CD14-positive monocyte (primary cell): ENCODE measurements around the gene CCL5. TPM values are rescaled to one million over a fixed set of nuclear protein-coding genes. Genes with fewer than 3 reads are reported as not detected.

Experiments
- DNase-seq, 3 donors: peaks; one replicate each; pipeline ENCODE4 v3.0.0-alpha.2; 2011 to 2022
- H2AFZ ChIP-seq: 2 replicates; pipeline ENCODE4 v1.6.0; 2012; ENCODE audit warnings: mild to moderate bottlenecking, low read depth, low read length, inconsistent platforms; ENCODE audit not compliant: insufficient read depth, poor library complexity, severe bottlenecking
- H3K27ac ChIP-seq, 2 donors: 1 replicate in 1 of 2; 2 replicates in 1 of 2; pipeline ENCODE4 v1.5.1; 2012 to 2013; ENCODE audit warnings: low read length in 2 of 2, control low read depth in 1 of 2, inconsistent platforms in 1 of 2, low read depth in 1 of 2, mild to moderate bottlenecking in 1 of 2
- H3K27me3 ChIP-seq, 2 donors: one replicate each; pipeline versions ENCODE4 v1.6.0 to v1.6.1; 2011 to 2013; ENCODE audit warnings: low read length in 2 of 2; ENCODE audit not compliant: control insufficient read depth in 2 of 2, insufficient read depth in 2 of 2
- H3K36me3 ChIP-seq, 2 donors: replicated peaks in 1 of 2; 1 replicate in 1 of 2; 2 replicates in 1 of 2; pipeline versions ENCODE4 v1.5.1 to v1.6.1; 2012 to 2013; ENCODE audit warnings: low read length in 2 of 2, control low read depth in 1 of 2, inconsistent platforms in 1 of 2, mild to moderate bottlenecking in 1 of 2; ENCODE audit not compliant: insufficient read depth in 2 of 2, control insufficient read depth in 1 of 2
- H3K4me1 ChIP-seq, 2 donors: 1 replicate in 1 of 2; 2 replicates in 1 of 2; pipeline versions ENCODE4 v1.5.1 to v1.6.1; 2012 to 2013; ENCODE audit warnings: low read length in 2 of 2, control low read depth in 1 of 2, inconsistent platforms in 1 of 2, mild to moderate bottlenecking in 1 of 2, moderate library complexity in 1 of 2; ENCODE audit not compliant: insufficient read depth in 2 of 2, control insufficient read depth in 1 of 2
- H3K4me2 ChIP-seq: replicated peaks from 2 replicates; pipeline ENCODE3; 2012; ENCODE audit warnings: low read length, moderate library complexity, mild to moderate bottlenecking; ENCODE audit not compliant: poor library complexity, severe bottlenecking; ENCODE audit errors: extremely low read depth
- H3K4me3 ChIP-seq, 3 experiments: fragments of 200-600 bp in 1 of 3; sonication (generic) in 1 of 3; replicated peaks in 1 of 3; 1 replicate in 2 of 3; 2 replicates in 1 of 3; pipeline ENCODE4 v1.5.1; 2011 to 2013; ENCODE audit warnings: low read length in 3 of 3, mild to moderate bottlenecking in 3 of 3, control low read depth in 2 of 3, low read depth in 2 of 3, inconsistent platforms in 1 of 3, moderate library complexity in 1 of 3
- H3K79me2 ChIP-seq: 2 replicates; pipeline ENCODE4 v1.6.0; 2012; ENCODE audit warnings: mild to moderate bottlenecking, control low read depth, inconsistent platforms, low read length, moderate library complexity; ENCODE audit not compliant: insufficient read depth
- H3K9ac ChIP-seq: 2 replicates; pipeline ENCODE4 v1.6.0; 2017; ENCODE audit warnings: low read length, mild to moderate bottlenecking; ENCODE audit not compliant: insufficient read depth, poor library complexity, severe bottlenecking
- H3K9me3 ChIP-seq, 2 donors: replicated peaks in 1 of 2; 1 replicate in 1 of 2; 2 replicates in 1 of 2; pipeline versions ENCODE4 v1.5.1 to v1.6.1; 2012 to 2013; ENCODE audit warnings: low read length in 2 of 2, control low read depth in 1 of 2; ENCODE audit not compliant: control insufficient read depth in 1 of 2, insufficient read depth in 1 of 2
- H4K20me1 ChIP-seq: 2 replicates; pipeline ENCODE4 v1.6.0; 2012; ENCODE audit warnings: mild to moderate bottlenecking, low read length, control low read depth, moderate library complexity; ENCODE audit not compliant: insufficient read depth
- H3K27ac Mint-ChIP-seq, 7 donors: one replicate each; pipeline ENCODE4 v1.8.0; 2020; ENCODE audit warnings: mild to moderate bottlenecking in 7 of 7, mixed read lengths in 7 of 7, moderate library complexity in 6 of 7, inconsistent platforms in 2 of 7
- H3K27me3 Mint-ChIP-seq, 3 donors: one replicate each; pipeline ENCODE4 v1.8.0; 2021 to 2022; ENCODE audit warnings: low read depth in 3 of 3, mild to moderate bottlenecking in 3 of 3, mixed read lengths in 3 of 3, moderate library complexity in 3 of 3, inconsistent platforms in 1 of 3
- H3K36me3 Mint-ChIP-seq, 2 donors: one replicate each; pipeline ENCODE4 v1.8.0; 2020; ENCODE audit warnings: mixed read lengths in 2 of 2, inconsistent platforms in 1 of 2, mild to moderate bottlenecking in 1 of 2
- H3K4me1 Mint-ChIP-seq: one replicate; pipeline ENCODE4 v1.8.0; 2020; ENCODE audit warnings: mild to moderate bottlenecking, mixed read lengths
- H3K4me3 Mint-ChIP-seq, 2 donors: one replicate each; pipeline ENCODE4 v1.8.0; 2020; ENCODE audit warnings: mild to moderate bottlenecking in 2 of 2, mixed read lengths in 2 of 2, moderate library complexity in 1 of 2
- H3K9me3 Mint-ChIP-seq, 7 donors: one replicate each; pipeline ENCODE4 v1.8.0; 2020 to 2022; ENCODE audit warnings: mixed read lengths in 7 of 7, mild to moderate bottlenecking in 6 of 7, moderate library complexity in 6 of 7, inconsistent platforms in 2 of 7
- CTCF ChIP-seq: fragments of 200-600 bp; IDR thresholded peaks from one replicate; pipeline ENCODE4 v1.8.0; 2022; ENCODE audit warnings: antibody characterized with exemption, mild to moderate bottlenecking
- WGBS: methylation state at CpG from one replicate; pipeline ENCODE4 v1.1.5; 2013; ENCODE audit warnings: missing lambda C conversion rate; ENCODE audit not compliant: insufficient coverage; 5-methylcytosine and 5-hydroxymethylcytosine counted together
- intact Hi-C, 2 donors: fragments of 100-400 bp; cut with micrococcal nuclease; formaldehyde crosslinking; loops; one replicate each; pipeline versions ENCODE4 v1.15.0 to v1.15.1; 2023
- polyA plus RNA-seq, 3 donors: library from polyadenylated mRNA; depleted of rRNA in 1 of 3; unstranded in 2 of 3; stranded (reverse) in 1 of 3; fragments of 300-500 nt in 2 of 3; fragments of >200 nt in 1 of 3; fragmentation: Illumina TruSeq in 2 of 3; gene quantifications; 1 replicate in 2 of 3; 2 replicates in 1 of 3; pipeline ENCODE4 v1.2.3, GENCODE V29; 2012 to 2021

The CCL5 gene
- polyA plus RNA-seq, 3 donors = 0.95 to 6.8 (median 2.8) TPM

GRCh38 chr17:35889241-35889640 lies 9.1 kb upstream of the CCL5 start:
- intact Hi-C loops = no loop called here
- Histone ChIP-seq H3K4me2 (no peak overlapping the region), H3K27ac (no peak overlapping the region), H3K4me1 (peaks cover 9 to 17% of the 10 kb centered on the region in 2 donors), H3K9me3 (no peaks in the 10 kb centered on the region), H4K20me1 (no peaks in the 10 kb centered on the region), H3K36me3 (no peaks in the 10 kb centered on the region), H2AFZ (no peak overlapping the region), H3K27me3 (no peaks in the 10 kb centered on the region), H3K79me2 (no peaks in the 10 kb centered on the region), H3K9ac (no peak overlapping the region), H3K4me3 (no peak overlapping the region)
- Mint-ChIP-seq H3K4me3 (no peak overlapping the region), H3K27ac (no peak overlapping the region), H3K4me1 (peaks cover 27% of the 10 kb centered on the region), H3K36me3 (no peaks in the 10 kb centered on the region), H3K27me3 (peaks cover 0 to 9% (median 7%) of the 10 kb centered on the region in 3 donors), H3K9me3 (no peaks in the 10 kb centered on the region)
- DNase-seq = no peak
- TF ChIP-seq CTCF = no peak
- no CpG with 5 or more reads among the region's 2 CpGs for WGBS

- Mint-ChIP-seq H3K27me3 (no peaks in the 10 kb centered on the region), H3K4me3 (no peak overlapping the region), H3K9me3 (no peaks in the 10 kb centered on the region), H3K4me1 (peaks cover 21% of the 10 kb centered on the region), H3K36me3 (no peaks in the 10 kb centered on the region), H3K27ac (no peak overlapping the region)
- no peak overlapping the region for H2AFZ ChIP-seq
- no peak for TF ChIP-seq CTCF
- no peaks in the 10 kb centered on the region for H3K27me3 ChIP-seq
- H3K9me3 ChIP-seq = no peaks in the 10 kb centered on the region
- no peaks in the 10 kb centered on the region for H3K79me2 ChIP-seq
- H3K36me3 ChIP-seq = no peaks in the 10 kb centered on the region
- H3K27ac ChIP-seq = no peak overlapping the region
- H4K20me1 ChIP-seq = no peaks in the 10 kb centered on the region
- no peak overlapping the region for H3K4me3 ChIP-seq
- intact Hi-C loops = no loop called here
- 86% methylated on average over 2 of the region's 4 CpGs for WGBS
- no peak overlapping the region for H3K4me2 ChIP-seq
- DNase-seq = no peak
- peaks cover 14 to 25% of the 10 kb centered on the region in 2 donors for H3K4me1 ChIP-seq
- no peak overlapping the region for H3K9ac ChIP-seq
Observed at GRCh38 chr17:35878361-35878760, 1.8 kb downstream of the CCL5 start.
